Thoracic aorta (tissue), 2 donors: ENCODE results near the gene REST. TPM values are rescaled to one million over a fixed set of nuclear protein-coding genes. Genes with fewer than 3 reads are reported as not detected.
"Not testable (repeated sequence)": the region's sequence is repeated elsewhere in the genome, so short reads cannot be mapped to it uniquely, and the experiment has no call there.

Experiments used
- ATAC-seq: fragments of 150-250 bp; one replicate; pipeline ENCODE4 v1.8.0; 2017; ENCODE audit warnings: low read depth; ENCODE audit not compliant: insufficient number of reproducible peaks, low FRiP score
- DNase-seq: peaks from one replicate; pipeline ENCODE4 v3.0.0-alpha.2; 2020; ENCODE audit warnings: low spot score
- H3K27ac ChIP-seq, 2 donors: fragments of 200-600 bp; sonication (generic); 1 replicate in 1 of 2; 2 replicates in 1 of 2; pipeline ENCODE4 v1.5.1; 2016; ENCODE audit warnings: mild to moderate bottlenecking in 2 of 2, moderate library complexity in 2 of 2
- H3K27me3 ChIP-seq: fragments of 200-600 bp; sonication (generic); replicated peaks from 2 replicates; pipeline ENCODE4 v1.6.0; 2016; ENCODE audit warnings: mild to moderate bottlenecking; ENCODE audit not compliant: insufficient read depth
- H3K36me3 ChIP-seq: fragments of 200-600 bp; sonication (generic); one replicate; pipeline ENCODE4 v1.5.1; 2016
- H3K4me1 ChIP-seq, 2 donors: fragments of 200-600 bp; sonication (generic); 1 replicate in 1 of 2; 2 replicates in 1 of 2; pipeline versions ENCODE4 v1.5.1 to v1.6.0; 2016; ENCODE audit warnings: low read depth in 2 of 2, mild to moderate bottlenecking in 1 of 2; ENCODE audit not compliant: control insufficient read depth in 1 of 2
- H3K4me3 ChIP-seq: fragments of 200-600 bp; sonication (generic); 2 replicates; pipeline ENCODE4 v1.5.1; 2016; ENCODE audit warnings: mild to moderate bottlenecking
- H3K9me3 ChIP-seq: fragments of 200-600 bp; sonication (generic); 2 replicates; pipeline ENCODE4 v1.5.1; 2016
- CTCF ChIP-seq: fragments of 200-600 bp; sonication (generic); IDR thresholded peaks from one replicate; pipeline ENCODE4 v1.5.1; 2019; ENCODE audit warnings: antibody characterized with exemption
- total RNA-seq, 2 donors: library from RNA; depleted of rRNA; stranded (reverse); fragments of >200 nt; gene quantifications; one replicate each; pipeline versions ENCODE4 v1.1.0 to v1.2.3, GENCODE V29; 2016

Gene REST
- total RNA-seq, 2 donors from 2014 or later: 32.5 to 38.6 TPM

- Histone ChIP-seq H3K4me1 (peaks cover 2 to 11% of the 10 kb centered on the region in 2 donors), H3K27me3 (no peaks in the 10 kb centered on the region), H3K9me3 (no peaks in the 10 kb centered on the region), H3K4me3 (no peak overlapping the region), H3K36me3 (peaks cover 26% of the 10 kb centered on the region), H3K27ac (no peak overlapping the region)
- ATAC-seq (no peak), DNase-seq (no peak)
- no peak for TF ChIP-seq CTCF
Measured at GRCh38 chr4:56930638-56931037, 22.9 kb downstream of the REST start.

- no peak for TF ChIP-seq CTCF
- peaks cover 24% of the 10 kb centered on the region for H3K36me3 ChIP-seq
- DNase-seq (no peak), ATAC-seq (no peak)
- H3K27ac ChIP-seq: no peak overlapping the region
- peaks cover 2 to 11% of the 10 kb centered on the region in 2 donors for H3K4me1 ChIP-seq
- no peak overlapping the region for H3K4me3 ChIP-seq
- H3K9me3 ChIP-seq: no peaks in the 10 kb centered on the region
- H3K27me3 ChIP-seq: no peaks in the 10 kb centered on the region
Measured at GRCh38 chr4:56931924-56932323, 24.2 kb downstream of the REST start.

- H3K4me3 ChIP-seq: no peak overlapping the region
- TF ChIP-seq CTCF: no peak
- no peak for DNase-seq
- H3K4me1 ChIP-seq: peaks cover 2 to 19% of the 10 kb centered on the region in 2 donors
- no peak overlapping the region for H3K27ac ChIP-seq
- H3K36me3 ChIP-seq: peaks cover 14% of the 10 kb centered on the region
- ATAC-seq: peak; percentile 36
- H3K9me3 ChIP-seq: no peaks in the 10 kb centered on the region
- no peaks in the 10 kb centered on the region for H3K27me3 ChIP-seq
Measured at GRCh38 chr4:56937262-56937661, 29.6 kb downstream of the REST start.

- not testable (repeated sequence) for H3K9me3 ChIP-seq, H3K27ac ChIP-seq, H3K4me3 ChIP-seq, H3K27me3 ChIP-seq, DNase-seq, ATAC-seq, H3K4me1 ChIP-seq
- peaks cover 14% of the 10 kb centered on the region for H3K36me3 ChIP-seq
Measured at GRCh38 chr4:56939826-56940225, 32.1 kb downstream of the REST start.

GRCh38 chr4:56940403-56940802 is 32.7 kb downstream of the REST start:
- H3K27ac ChIP-seq: no peak overlapping the region
- peaks cover 14% of the 10 kb centered on the region for H3K36me3 ChIP-seq
- H3K9me3 ChIP-seq: no peaks in the 10 kb centered on the region
- H3K4me1 ChIP-seq: peaks cover 0 to 7% of the 10 kb centered on the region in 2 donors
- H3K4me3 ChIP-seq: no peak overlapping the region
- no peak for DNase-seq
- H3K27me3 ChIP-seq: no peaks in the 10 kb centered on the region
- no peak for ATAC-seq
- no peak for TF ChIP-seq CTCF

GRCh38 chr4:56940971-56941370 is 33.3 kb downstream of the REST start:
- Histone ChIP-seq H3K27ac (no peak overlapping the region), H3K9me3 (no peaks in the 10 kb centered on the region), H3K27me3 (no peaks in the 10 kb centered on the region), H3K36me3 (peaks cover 14% of the 10 kb centered on the region), H3K4me1 (peaks cover 0 to 7% of the 10 kb centered on the region in 2 donors), H3K4me3 (no peak overlapping the region)
- no peak for TF ChIP-seq CTCF
- DNase-seq: no peak
- ATAC-seq: no peak
